IPS-18a (cell line): Measurements from ENCODE around the gene COX8C.

Experiments used
- H3K27ac ChIP-seq: one replicate; pipeline ENCODE4 v1.5.1; 2013; ENCODE audit warnings: low read length
- H3K27me3 ChIP-seq: one replicate; pipeline ENCODE4 v1.6.1; 2013; ENCODE audit warnings: mild to moderate bottlenecking, low read length; ENCODE audit not compliant: control insufficient read depth, insufficient read depth
- H3K36me3 ChIP-seq: one replicate; pipeline ENCODE4 v1.6.1; 2013; ENCODE audit warnings: low read depth, low read length; ENCODE audit not compliant: control insufficient read depth
- H3K4me1 ChIP-seq: one replicate; pipeline ENCODE4 v1.6.1; 2013; ENCODE audit warnings: low read depth, low read length; ENCODE audit not compliant: control insufficient read depth
- H3K4me3 ChIP-seq: one replicate; pipeline ENCODE4 v1.5.1; 2013; ENCODE audit warnings: low read length
- H3K9ac ChIP-seq: one replicate; pipeline ENCODE4 v1.6.1; 2013; ENCODE audit warnings: mild to moderate bottlenecking, low read length, moderate library complexity
- H3K9me3 ChIP-seq: one replicate; pipeline ENCODE4 v1.6.1; 2013; ENCODE audit warnings: low read depth, low read length; ENCODE audit not compliant: control insufficient read depth

Gene COX8C

DNA sequence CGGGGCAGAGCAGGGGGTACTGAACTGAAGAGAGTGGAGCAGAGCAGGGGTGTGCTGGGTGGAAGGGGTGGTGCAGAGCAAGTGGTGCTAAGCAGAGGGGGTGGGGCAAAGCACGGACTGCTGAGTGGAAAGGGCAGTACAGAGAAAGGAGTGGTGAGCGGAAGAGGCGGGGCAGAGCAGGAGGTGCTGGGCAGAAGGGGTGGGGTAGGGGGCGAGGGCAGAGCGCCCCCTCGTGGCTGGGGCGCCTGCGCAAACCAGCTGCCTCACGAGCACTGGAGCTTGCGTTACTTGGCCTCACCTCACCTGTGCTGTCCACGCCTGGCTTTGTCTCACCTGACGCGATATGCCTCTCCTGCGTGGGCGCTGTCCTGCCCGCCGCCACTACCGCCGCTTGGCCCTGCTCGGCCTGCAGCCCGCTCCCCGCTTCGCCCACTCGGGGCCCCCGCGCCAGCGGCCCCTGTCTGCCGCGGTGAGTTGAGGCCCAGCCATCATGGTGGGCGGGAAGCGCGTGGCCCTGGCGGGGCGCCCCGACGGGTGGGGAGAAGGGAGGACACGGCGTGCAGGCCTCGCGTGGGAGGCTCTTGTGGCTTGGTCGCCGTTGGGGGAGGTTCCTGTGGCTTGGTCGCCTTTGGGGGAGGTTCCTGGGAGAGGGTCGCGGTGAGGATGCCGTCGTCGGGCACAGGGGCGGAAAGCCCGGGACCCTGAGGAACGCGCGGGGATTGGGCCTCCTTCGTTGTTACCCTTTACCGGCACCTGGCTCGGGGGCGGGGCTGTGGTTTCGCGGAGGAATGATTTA lies at the start of gene COX8C:
Gene COX8C, plus strand, starts transcription at position 257 of the 796 bp plus-strand sequence. Its CDS starts 87 bp downstream, at position 344.
- peaks cover 5% of the 10 kb centered on the region for H3K9me3 ChIP-seq
- H3K4me3 ChIP-seq = no peak within 1 kb of the TSS
- peaks cover 24% of the 10 kb centered on the region for H3K4me1 ChIP-seq
- no peaks in the 10 kb centered on the region for H3K36me3 ChIP-seq
- H3K9ac ChIP-seq = no peak within 1 kb of the TSS
- no peak within 1 kb of the TSS for H3K27ac ChIP-seq
- no peaks in the 10 kb centered on the region for H3K27me3 ChIP-seq

DNA sequence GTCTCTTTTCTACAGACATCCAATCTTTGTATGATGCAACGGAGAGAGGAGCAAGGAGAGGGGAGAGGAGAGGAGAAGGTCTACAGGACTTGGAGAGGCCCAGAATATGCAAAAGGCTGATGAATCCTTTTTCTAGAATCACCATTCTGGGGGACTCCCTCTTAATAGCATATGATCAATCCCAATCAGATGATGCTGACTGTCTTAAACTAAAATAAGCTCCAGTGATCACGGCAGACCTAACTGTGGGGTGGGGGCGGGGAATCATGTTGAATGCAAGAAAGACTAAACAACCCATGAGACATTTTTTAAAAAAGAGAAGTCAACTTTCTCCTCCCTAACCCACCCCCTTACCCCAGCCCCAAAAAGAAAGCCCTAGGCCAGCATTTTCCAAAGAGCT lies 47.6 kb upstream of the COX8C start:
- Histone ChIP-seq H3K9me3 (no peaks in the 10 kb centered on the region), H3K36me3 (no peaks in the 10 kb centered on the region), H3K27me3 (no peaks in the 10 kb centered on the region), H3K9ac (no peak overlapping the region), H3K27ac (no peak overlapping the region), H3K4me1 (peaks cover 4% of the 10 kb centered on the region), H3K4me3 (no peak overlapping the region)

DNA sequence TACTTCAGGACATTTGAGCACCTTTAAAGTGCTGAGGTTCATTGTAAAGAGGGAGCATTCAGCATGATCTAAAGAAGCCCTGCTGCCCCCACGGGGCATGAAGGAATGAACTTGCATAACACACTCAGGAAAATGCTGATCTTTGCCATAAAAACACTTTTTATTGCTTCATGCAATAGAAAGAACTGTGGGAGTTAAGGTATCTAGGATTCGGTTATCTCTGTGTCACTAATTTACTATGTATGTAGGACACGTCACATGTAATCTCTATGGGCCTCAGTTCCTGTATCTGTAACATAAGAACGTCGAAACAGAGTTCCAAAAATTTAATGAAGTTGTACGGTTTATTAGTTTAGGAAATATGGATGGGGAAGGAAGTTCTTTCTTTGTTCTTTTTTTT lies 47.1 kb upstream of the COX8C start:
- Histone ChIP-seq H3K4me1 (peaks cover 4% of the 10 kb centered on the region), H3K27me3 (no peaks in the 10 kb centered on the region), H3K27ac (no peak overlapping the region), H3K4me3 (no peak overlapping the region), H3K9ac (no peak overlapping the region), H3K9me3 (no peaks in the 10 kb centered on the region), H3K36me3 (no peaks in the 10 kb centered on the region)

- Histone ChIP-seq H3K36me3 (no peaks in the 10 kb centered on the region), H3K27ac (no peak overlapping the region), H3K9ac (no peak overlapping the region), H3K27me3 (no peaks in the 10 kb centered on the region), H3K4me1 (peaks cover 4% of the 10 kb centered on the region), H3K4me3 (no peak overlapping the region), H3K9me3 (no peaks in the 10 kb centered on the region)
Measured at GRCh38 chr14:93301821-93302447, 45.0 kb upstream of the COX8C start.

DNA sequence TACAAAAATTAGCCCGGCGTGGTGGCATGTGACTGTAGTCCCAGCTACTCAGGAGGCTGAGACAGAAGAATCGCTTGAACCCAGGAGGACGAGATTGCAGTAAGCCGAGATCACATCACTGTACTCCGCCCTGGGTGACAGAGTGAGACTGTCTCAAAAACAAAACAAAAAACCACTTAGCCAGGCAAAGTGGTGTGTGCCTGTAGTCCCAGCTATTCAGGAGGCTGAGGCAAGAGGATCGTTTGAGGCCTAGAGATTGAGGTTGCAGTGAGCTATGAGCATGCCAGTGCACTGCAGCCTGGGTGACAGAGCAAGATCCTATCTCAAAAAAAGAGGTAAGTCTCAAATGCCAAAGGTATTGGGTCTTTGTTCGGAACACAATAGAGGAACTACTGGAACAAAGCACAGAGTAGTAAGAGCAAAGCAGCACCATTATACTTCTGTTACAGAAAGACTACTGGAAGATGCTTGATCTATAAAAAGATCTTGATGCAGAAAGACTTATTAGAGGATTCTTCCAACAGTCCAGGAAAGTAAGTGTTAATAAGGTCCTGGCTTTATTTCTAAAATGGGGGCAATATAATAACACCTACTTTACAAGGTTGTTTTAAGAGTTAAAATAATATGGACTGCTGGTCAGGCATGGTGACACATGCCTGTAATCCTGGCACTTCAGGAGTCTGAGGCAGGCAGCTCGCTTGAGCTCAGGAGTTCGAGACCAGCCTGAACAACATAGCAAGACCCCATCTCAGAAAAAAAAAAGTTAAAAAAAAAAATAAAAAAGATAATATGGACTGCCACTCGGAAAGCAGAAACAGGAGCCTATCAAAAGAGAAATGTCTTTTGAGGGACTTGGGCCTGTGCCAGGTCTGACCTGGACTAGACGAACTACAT lies 44.0 kb upstream of the COX8C start:
- no peak overlapping the region for H3K9ac ChIP-seq
- peaks cover 4% of the 10 kb centered on the region for H3K4me1 ChIP-seq
- H3K4me3 ChIP-seq = no peak overlapping the region
- H3K27ac ChIP-seq = no peak overlapping the region
- H3K9me3 ChIP-seq = no peaks in the 10 kb centered on the region
- no peaks in the 10 kb centered on the region for H3K27me3 ChIP-seq
- no peaks in the 10 kb centered on the region for H3K36me3 ChIP-seq

- Histone ChIP-seq H3K27ac (no peak overlapping the region), H3K36me3 (no peaks in the 10 kb centered on the region), H3K4me3 (no peak overlapping the region), H3K27me3 (no peaks in the 10 kb centered on the region), H3K9me3 (no peaks in the 10 kb centered on the region), H3K4me1 (peaks cover 4% of the 10 kb centered on the region), H3K9ac (no peak overlapping the region)
Measured at GRCh38 chr14:93303659-93304058, 43.3 kb upstream of the COX8C start.

GRCh38 chr14:93304771-93305170 lies 42.2 kb upstream of the COX8C start:
- no peak overlapping the region for H3K4me3 ChIP-seq
- no peak overlapping the region for H3K9ac ChIP-seq
- no peaks in the 10 kb centered on the region for H3K36me3 ChIP-seq
- no peaks in the 10 kb centered on the region for H3K9me3 ChIP-seq
- H3K27me3 ChIP-seq = no peaks in the 10 kb centered on the region
- peaks cover 4% of the 10 kb centered on the region for H3K4me1 ChIP-seq
- no peak overlapping the region for H3K27ac ChIP-seq

DNA sequence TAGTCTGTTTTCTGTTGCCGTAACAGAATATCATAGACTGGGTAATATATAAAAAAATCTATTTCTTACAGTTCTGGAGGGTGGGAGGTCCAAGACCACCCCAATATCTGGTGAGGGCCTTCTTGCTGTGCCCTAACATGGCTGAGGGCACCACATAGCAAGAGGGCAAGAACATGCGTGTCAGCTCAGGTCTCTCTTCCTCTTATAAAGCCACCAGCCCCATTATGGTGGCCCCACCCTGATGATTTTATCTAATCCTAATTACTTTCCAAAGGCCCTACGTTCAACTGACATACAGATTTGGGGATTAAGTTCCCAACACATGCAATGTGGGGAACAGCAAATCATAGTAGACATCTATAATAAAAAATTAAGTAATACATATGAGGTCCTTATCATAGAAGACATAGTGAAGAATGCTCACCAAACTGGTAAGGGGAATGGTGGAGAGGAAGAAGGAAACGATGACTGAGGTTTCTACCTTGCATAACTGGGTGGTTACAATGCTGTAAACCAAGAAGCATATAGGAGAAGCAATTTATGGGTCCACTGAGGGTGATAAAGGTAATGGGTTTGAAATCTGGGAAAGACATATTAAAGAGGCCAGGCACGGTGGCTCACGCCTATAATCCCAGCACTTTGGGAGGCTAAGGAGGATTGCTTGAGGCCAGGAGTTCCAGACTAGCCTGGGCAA lies 41.1 kb upstream of the COX8C start:
- Histone ChIP-seq H3K27ac (no peak overlapping the region), H3K9me3 (no peaks in the 10 kb centered on the region), H3K4me3 (no peak overlapping the region), H3K36me3 (no peaks in the 10 kb centered on the region), H3K4me1 (peaks cover 4% of the 10 kb centered on the region), H3K9ac (no peak overlapping the region), H3K27me3 (no peaks in the 10 kb centered on the region)

- no peaks in the 10 kb centered on the region for H3K36me3 ChIP-seq
- H3K9ac ChIP-seq = no peak overlapping the region
- H3K4me1 ChIP-seq = peaks cover under 1% of the 10 kb centered on the region
- no peak overlapping the region for H3K4me3 ChIP-seq
- no peaks in the 10 kb centered on the region for H3K9me3 ChIP-seq
- no peaks in the 10 kb centered on the region for H3K27me3 ChIP-seq
- H3K27ac ChIP-seq = no peak overlapping the region
Measured at GRCh38 chr14:93306812-93307211, 40.2 kb upstream of the COX8C start.

DNA sequence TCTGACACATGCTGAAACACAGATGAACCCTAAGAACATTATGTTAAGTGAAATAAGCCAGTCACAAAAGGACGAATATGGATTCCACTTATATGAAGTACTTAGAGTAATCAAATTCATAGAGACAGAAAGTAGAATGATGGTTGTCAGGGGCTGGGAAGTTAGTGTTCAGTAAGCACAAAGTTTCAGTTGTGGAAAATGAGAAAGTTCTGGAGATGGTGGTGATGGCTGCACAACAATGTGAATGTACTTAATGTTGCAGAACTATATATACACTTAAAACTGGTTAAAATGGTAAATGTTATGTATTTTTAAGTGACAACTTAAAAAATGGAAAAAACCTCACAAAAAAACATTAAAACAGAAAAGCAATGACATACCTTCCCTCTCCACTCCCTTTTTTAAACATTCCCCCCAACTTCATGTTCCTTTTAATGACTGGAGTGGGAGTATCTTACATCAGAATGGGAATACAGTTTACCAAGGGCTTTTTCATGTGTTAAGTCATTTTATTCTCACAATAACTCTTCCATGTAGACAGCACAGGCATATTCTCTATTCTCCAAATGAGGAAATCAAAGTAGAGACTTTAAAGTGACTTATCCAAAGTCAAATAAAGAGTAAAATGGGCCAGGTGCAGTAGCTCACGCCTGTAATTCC lies 38.2 kb upstream of the COX8C start:
- Histone ChIP-seq H3K27ac (no peak overlapping the region), H3K4me3 (no peak overlapping the region), H3K27me3 (no peaks in the 10 kb centered on the region), H3K36me3 (no peaks in the 10 kb centered on the region), H3K9ac (no peak overlapping the region), H3K4me1 (no peaks in the 10 kb centered on the region), H3K9me3 (no peaks in the 10 kb centered on the region)
